Activated naive CD4-positive, alpha-beta T cell treated with anti-CD3 and anti-CD28 coated beads, Interleukin-2, amount 50 U/mL, for 24 hours (primary cell): ENCODE results near the gene TAMM41.
"Not testable (repeated sequence)": the region's sequence is repeated elsewhere in the genome, so short reads cannot be mapped to it uniquely, and the experiment has no call there.

ENCODE experiments used
- H3K27ac Mint-ChIP-seq: one replicate; pipeline ENCODE4 v1.8.0; 2021; ENCODE audit warnings: mild to moderate bottlenecking, mixed read lengths
- H3K27me3 Mint-ChIP-seq: one replicate; pipeline ENCODE4 v1.8.0; 2021; ENCODE audit warnings: mixed read lengths
- H3K36me3 Mint-ChIP-seq: one replicate; pipeline ENCODE4 v1.8.0; 2021; ENCODE audit warnings: mixed read lengths
- H3K4me1 Mint-ChIP-seq: one replicate; pipeline ENCODE4 v1.8.0; 2021; ENCODE audit warnings: mixed read lengths
- H3K4me3 Mint-ChIP-seq: one replicate; pipeline ENCODE4 v1.8.0; 2021; ENCODE audit warnings: mild to moderate bottlenecking, mixed read lengths
- H3K9me3 Mint-ChIP-seq: one replicate; pipeline ENCODE4 v1.8.0; 2021; ENCODE audit warnings: mixed read lengths

The TAMM41 gene

GRCh38 chr3:11846281-11847266 is at the start of gene TAMM41:
TSS of gene TAMM41 (minus strand) at chr3:11846885. CDS start at chr3:11846636, 249 bp downstream.
- peaks cover 48% of the 10 kb centered on the region for H3K4me1 Mint-ChIP-seq
- H3K9me3 Mint-ChIP-seq = no peaks in the 10 kb centered on the region
- H3K27ac Mint-ChIP-seq = peak within 1 kb of the TSS; percentile 98
- H3K36me3 Mint-ChIP-seq = peaks cover 6% of the 10 kb centered on the region
- H3K27me3 Mint-ChIP-seq = no peaks in the 10 kb centered on the region
- peak within 1 kb of the TSS; percentile 99 for H3K4me3 Mint-ChIP-seq

DNA sequence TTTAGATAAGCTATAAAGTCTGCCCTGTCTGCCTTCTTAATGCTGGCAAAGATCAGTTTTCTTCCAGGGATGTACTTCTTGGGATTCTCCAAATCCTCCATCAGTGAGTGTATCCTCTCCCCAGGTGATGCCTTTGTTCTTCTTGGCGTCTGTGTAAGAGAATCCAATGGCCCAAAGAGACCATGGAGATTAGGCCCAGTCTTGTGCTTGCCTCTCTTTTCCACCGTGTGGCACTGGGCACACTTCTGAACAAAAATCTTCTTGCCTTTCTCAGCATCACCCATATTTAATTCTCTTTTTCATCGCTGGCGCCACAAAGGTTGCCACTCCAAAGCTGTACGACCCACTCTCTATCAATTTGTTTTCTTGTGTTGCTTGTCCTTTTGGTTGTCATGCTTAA is 32.2 kb upstream of the TAMM41 start:
- no peak overlapping the region for H3K4me3 Mint-ChIP-seq

DNA sequence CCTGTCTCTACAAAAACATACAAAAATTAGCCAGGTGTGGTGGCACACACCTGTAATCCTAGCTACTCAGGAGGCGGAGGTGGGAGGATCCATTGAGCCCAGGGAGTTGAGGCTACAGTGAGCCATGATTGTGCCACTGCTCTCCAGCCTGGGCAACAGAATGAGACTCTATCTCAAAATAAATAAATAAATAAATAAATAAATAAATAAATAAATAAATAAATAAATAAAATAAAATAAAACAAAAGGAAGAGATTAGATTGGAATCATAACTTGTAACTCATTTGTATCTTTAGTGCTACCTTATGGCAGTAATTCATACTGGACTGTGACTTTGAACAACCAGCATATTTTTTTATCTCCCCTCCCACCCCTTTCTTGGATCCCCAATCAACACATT is 28.0 kb upstream of the TAMM41 start:
- not testable (repeated sequence) for H3K36me3 Mint-ChIP-seq, H3K4me1 Mint-ChIP-seq, H3K27me3 Mint-ChIP-seq, H3K27ac Mint-ChIP-seq, H3K4me3 Mint-ChIP-seq, H3K9me3 Mint-ChIP-seq

More for the DNA sequence above, 32.2 kb upstream of the TAMM41 start:
- Mint-ChIP-seq H3K27ac (no peak overlapping the region), H3K4me1 (no peaks in the 10 kb centered on the region), H3K36me3 (no peaks in the 10 kb centered on the region), H3K27me3 (peaks cover 7% of the 10 kb centered on the region), H3K9me3 (no peaks in the 10 kb centered on the region)

DNA sequence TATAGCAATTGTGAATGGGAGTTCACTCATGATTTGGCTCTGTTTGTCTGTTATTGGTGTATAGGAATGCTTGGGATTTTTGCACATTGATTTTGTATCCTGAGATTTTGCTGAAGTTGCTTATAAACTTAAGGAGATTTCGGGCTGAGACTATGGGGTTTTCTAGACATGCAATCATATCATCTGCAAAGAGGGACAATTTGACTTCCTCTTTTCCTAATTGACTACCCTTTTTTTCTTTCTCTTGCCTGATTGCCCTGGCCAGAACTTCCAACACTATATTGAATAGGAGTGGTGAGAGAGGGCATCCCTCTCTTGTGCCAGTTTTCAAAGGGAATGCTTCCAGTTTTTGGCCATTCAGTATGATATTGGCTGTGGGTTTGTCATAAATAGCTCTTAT is 17.1 kb upstream of the TAMM41 start:
- H3K27me3 Mint-ChIP-seq = peaks cover 17% of the 10 kb centered on the region
- not testable (repeated sequence) for H3K27ac Mint-ChIP-seq, H3K36me3 Mint-ChIP-seq, H3K4me3 Mint-ChIP-seq, H3K9me3 Mint-ChIP-seq, H3K4me1 Mint-ChIP-seq

GRCh38 chr3:11862584-11862983 is 15.9 kb upstream of the TAMM41 start:
- not testable (repeated sequence) for H3K27ac Mint-ChIP-seq, H3K36me3 Mint-ChIP-seq
- H3K27me3 Mint-ChIP-seq = peaks cover 14% of the 10 kb centered on the region

DNA sequence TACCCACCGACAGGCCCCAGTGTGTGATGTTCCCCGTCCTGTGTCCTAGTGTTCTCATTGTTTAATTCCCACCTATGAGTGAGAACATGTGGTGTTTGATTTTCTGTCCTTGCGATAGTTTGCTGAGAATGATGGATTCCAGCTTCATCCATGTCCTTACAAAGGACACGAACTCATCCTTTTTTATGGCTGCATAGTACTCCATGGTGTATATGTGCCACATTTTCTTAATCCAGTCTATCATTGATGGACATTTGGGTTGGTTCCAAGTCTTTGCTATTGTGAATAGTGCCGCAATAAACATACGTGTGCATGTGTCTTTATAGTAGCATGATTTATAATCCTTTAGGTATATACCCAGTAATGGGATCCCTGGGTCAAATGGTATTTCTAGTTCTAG is 15.5 kb upstream of the TAMM41 start:
- peaks cover 14% of the 10 kb centered on the region for H3K27me3 Mint-ChIP-seq

More at GRCh38 chr3:11862584-11862983, 15.9 kb upstream of the TAMM41 start:
- H3K4me3 Mint-ChIP-seq, H3K4me1 Mint-ChIP-seq, H3K9me3 Mint-ChIP-seq: not testable (repeated sequence)

GRCh38 chr3:11860213-11860612 is 13.5 kb upstream of the TAMM41 start:
- H3K27ac Mint-ChIP-seq, H3K36me3 Mint-ChIP-seq, H3K4me3 Mint-ChIP-seq, H3K9me3 Mint-ChIP-seq, H3K4me1 Mint-ChIP-seq, H3K27me3 Mint-ChIP-seq: not testable (repeated sequence)

More for the DNA sequence above, 15.5 kb upstream of the TAMM41 start:
- not testable (repeated sequence) for H3K36me3 Mint-ChIP-seq, H3K4me1 Mint-ChIP-seq, H3K9me3 Mint-ChIP-seq, H3K4me3 Mint-ChIP-seq, H3K27ac Mint-ChIP-seq

DNA sequence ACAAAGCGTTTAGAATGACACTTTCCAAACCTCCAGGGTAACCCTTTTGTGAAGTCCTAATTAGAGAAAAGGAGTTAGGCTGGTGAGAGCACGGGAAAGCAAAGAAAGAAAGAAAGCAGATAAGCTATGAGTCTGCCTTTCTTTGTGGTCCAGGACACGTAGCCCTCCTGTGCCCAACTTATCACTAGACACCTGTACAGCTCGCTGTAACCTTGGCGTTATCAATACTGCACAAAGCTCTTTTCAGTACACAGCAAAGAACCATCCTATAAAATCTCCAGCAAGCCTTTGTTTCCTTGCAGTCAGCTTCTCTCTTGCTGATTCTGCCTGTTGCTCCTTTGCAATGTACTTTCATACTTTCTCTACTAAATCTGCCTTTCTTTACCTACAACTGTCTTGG is 6.8 kb upstream of the TAMM41 start:
- Mint-ChIP-seq H3K36me3 (no peaks in the 10 kb centered on the region), H3K4me1 (no peaks in the 10 kb centered on the region), H3K4me3 (no peak overlapping the region), H3K27me3 (no peaks in the 10 kb centered on the region), H3K27ac (no peak overlapping the region), H3K9me3 (no peaks in the 10 kb centered on the region)

DNA sequence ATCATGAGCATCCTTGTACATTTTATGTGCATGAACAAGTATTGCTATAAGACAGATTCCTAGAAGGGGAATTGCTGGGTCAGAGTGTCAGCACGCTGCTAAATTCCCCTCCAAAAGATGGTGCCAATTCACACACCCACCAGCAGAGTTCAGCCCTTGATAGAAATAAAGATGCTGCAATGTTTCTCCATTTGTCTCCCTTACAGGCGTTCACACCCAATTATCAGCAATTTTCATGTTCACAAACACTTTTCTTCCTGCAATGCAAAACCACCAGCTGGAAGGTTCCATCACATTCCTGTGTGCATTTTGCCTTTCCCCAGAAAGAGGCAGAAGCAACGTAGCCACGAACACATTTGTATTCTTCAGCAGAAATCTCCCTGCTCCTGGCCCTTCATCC is 3.3 kb upstream of the TAMM41 start:
- Mint-ChIP-seq H3K27ac (no peak overlapping the region), H3K9me3 (no peaks in the 10 kb centered on the region), H3K4me3 (no peak overlapping the region), H3K4me1 (peaks cover 25% of the 10 kb centered on the region), H3K36me3 (no peaks in the 10 kb centered on the region), H3K27me3 (no peaks in the 10 kb centered on the region)

DNA sequence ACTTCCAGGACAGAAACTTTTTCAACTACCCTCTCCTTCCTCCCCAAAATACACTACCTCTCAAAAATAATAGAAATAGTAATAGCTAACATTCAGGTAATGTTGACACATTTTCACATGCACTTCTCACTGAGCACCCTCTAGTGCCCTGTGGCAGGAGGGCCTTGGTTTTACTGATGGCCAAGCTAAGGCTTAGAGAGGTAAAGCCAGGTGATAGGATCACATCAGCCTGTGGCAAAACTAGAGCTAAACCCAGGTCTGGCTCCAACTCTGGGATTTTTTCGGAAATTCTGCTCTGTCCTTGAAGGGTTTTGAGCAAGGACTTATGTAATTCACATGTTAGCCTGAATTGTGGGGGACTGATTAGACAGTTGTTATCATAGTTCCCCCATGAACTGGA is 922 bp upstream of the TAMM41 start:
- peak overlapping the region; percentile 98 for H3K27ac Mint-ChIP-seq

DNA sequence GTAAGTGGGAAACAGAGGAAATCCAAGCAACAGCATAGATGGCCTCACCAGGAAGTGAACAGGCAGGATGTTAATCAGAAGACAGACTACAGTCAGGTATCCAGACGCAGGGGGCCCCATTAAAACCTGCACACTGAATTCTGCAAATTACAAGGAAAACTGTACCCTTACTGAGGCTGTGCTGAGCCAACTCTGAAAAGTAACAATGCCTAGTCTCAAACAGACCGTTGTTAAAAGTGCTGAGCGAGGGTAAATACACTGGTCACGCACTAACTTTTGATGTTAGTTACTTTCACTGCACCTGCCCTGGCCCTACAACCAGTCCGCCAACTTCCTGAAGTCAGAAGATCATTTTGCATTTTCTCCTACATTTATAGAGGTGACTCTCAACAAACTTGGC is 1.0 kb downstream of the TAMM41 start:
- H3K4me3 Mint-ChIP-seq = peak overlapping the region; percentile 99
- peaks cover 48% of the 10 kb centered on the region for H3K4me1 Mint-ChIP-seq
- peaks cover 6% of the 10 kb centered on the region for H3K36me3 Mint-ChIP-seq
- H3K27me3 Mint-ChIP-seq = no peaks in the 10 kb centered on the region
- H3K27ac Mint-ChIP-seq = peak overlapping the region; percentile 98
- H3K9me3 Mint-ChIP-seq = no peaks in the 10 kb centered on the region

More for the DNA sequence above, 922 bp upstream of the TAMM41 start:
- H3K27me3 Mint-ChIP-seq = no peaks in the 10 kb centered on the region
- no peaks in the 10 kb centered on the region for H3K9me3 Mint-ChIP-seq
- peaks cover 3% of the 10 kb centered on the region for H3K36me3 Mint-ChIP-seq
- H3K4me1 Mint-ChIP-seq = peaks cover 43% of the 10 kb centered on the region
- peak overlapping the region; percentile 99 for H3K4me3 Mint-ChIP-seq

DNA sequence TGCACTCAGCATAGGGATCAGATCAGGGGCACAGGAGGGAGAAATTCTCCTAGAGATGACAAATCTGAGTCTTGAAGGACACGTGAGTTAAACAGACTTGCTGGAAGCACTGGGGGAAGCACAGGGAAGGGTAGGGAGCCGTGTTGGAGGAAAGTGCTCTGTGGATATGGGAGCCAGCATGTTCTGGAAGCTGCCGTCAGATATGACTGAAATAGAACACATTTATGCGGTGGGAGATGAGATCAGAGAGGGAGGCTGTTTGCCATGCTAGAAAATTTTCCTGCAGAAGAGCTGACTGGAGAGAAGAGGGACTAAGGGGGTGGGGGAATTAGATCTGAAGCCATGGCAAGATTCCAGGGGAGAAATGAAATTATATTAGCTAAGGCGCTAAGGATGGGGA is 1.8 kb downstream of the TAMM41 start:
- H3K27me3 Mint-ChIP-seq = no peaks in the 10 kb centered on the region
- H3K4me1 Mint-ChIP-seq = peaks cover 48% of the 10 kb centered on the region
- H3K4me3 Mint-ChIP-seq = peak overlapping the region; percentile 99
- no peaks in the 10 kb centered on the region for H3K9me3 Mint-ChIP-seq
- peak overlapping the region; percentile 48 for H3K27ac Mint-ChIP-seq
- peaks cover 10% of the 10 kb centered on the region for H3K36me3 Mint-ChIP-seq

GRCh38 chr3:11835028-11835639 is 11.6 kb downstream of the TAMM41 start:
- Mint-ChIP-seq H3K4me3 (no peak overlapping the region), H3K27ac (no peak overlapping the region), H3K9me3 (no peaks in the 10 kb centered on the region), H3K36me3 (peaks cover 6% of the 10 kb centered on the region), H3K27me3 (no peaks in the 10 kb centered on the region), H3K4me1 (peaks cover 6% of the 10 kb centered on the region)

DNA sequence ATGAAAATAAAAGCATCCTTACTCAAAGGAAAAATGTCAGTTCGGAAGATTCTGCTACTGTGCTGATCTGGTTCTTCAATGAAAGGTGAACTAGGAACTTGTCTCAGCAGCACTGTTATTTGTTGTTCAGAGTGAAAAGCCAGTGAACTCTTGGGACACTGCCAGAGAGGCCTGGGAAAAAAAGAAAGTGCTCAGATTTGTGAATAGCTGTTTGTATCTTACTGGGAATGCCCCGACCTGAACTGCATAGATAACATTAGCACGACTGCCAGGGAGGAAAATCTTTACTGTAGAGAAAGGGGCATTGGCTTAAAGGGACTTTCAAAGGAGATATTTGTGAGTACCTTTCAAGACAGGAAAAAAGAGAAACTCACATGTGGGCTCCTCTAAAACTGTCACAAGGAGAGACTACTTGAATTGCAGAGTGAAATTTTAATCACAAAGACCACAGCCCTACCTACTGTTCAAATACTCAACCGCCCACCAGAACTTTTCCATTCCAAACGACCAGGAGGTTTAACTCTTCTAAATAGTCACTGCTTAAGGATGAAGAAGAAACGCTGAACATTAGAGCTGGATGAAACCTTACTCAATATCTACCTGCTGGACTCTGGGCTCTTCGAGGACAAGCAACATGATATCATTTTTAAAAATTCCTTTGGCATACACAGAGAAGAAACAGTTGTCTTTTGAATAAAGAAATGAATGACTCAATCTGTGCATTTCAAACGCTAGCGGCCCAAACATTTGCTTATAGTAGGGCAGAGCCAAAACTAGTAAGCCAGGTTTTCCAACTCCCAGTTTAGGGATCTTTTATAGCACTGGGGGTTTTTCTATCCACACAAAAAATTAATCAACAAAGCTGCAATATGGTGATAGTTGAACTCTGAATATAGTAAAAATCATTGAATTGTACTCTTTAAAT is 13.4 kb downstream of the TAMM41 start:
- H3K4me1 Mint-ChIP-seq = peaks cover 6% of the 10 kb centered on the region
- no peak overlapping the region for H3K4me3 Mint-ChIP-seq
- H3K9me3 Mint-ChIP-seq = no peaks in the 10 kb centered on the region
- H3K36me3 Mint-ChIP-seq = peaks cover 11% of the 10 kb centered on the region
- no peak overlapping the region for H3K27ac Mint-ChIP-seq
- no peaks in the 10 kb centered on the region for H3K27me3 Mint-ChIP-seq

DNA sequence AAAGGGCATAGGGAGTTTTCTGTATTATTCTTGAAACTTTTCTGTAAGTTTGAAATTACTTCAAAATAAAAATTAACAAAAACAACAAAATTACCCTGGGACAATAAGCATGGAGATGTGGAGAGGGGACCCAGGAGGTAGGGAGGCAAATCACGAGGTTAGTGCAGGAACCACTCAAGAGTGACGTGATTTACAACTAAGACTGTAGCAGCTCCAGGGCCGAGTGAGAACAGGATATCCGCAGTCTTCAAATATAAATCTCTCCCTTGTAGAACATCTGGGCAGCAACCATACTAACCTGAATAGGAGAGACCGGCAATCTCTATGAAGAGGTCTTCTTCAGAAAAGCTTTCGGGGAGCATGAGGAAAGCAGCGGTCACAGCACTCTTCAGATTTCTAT is 17.3 kb downstream of the TAMM41 start:
- Mint-ChIP-seq H3K4me3 (no peak overlapping the region), H3K27me3 (no peaks in the 10 kb centered on the region), H3K27ac (no peak overlapping the region), H3K4me1 (no peaks in the 10 kb centered on the region), H3K36me3 (peaks cover 18% of the 10 kb centered on the region), H3K9me3 (no peaks in the 10 kb centered on the region)
